CD14-positive monocyte (primary cell): ENCODE data around the gene SHROOM2. TPM values are rescaled to one million over a fixed set of nuclear protein-coding genes. Genes with fewer than 3 reads are reported as not detected.

Source experiments
- DNase-seq, 3 donors: peaks; one replicate each; pipeline ENCODE4 v3.0.0-alpha.2; 2011 to 2022
- H2AFZ ChIP-seq: 2 replicates; pipeline ENCODE4 v1.6.0; 2012; ENCODE audit warnings: mild to moderate bottlenecking, low read depth, low read length, inconsistent platforms; ENCODE audit not compliant: insufficient read depth, poor library complexity, severe bottlenecking
- H3K27ac ChIP-seq, 2 donors: 1 replicate in 1 of 2; 2 replicates in 1 of 2; pipeline ENCODE4 v1.5.1; 2012 to 2013; ENCODE audit warnings: low read length in 2 of 2, control low read depth in 1 of 2, inconsistent platforms in 1 of 2, low read depth in 1 of 2, mild to moderate bottlenecking in 1 of 2
- H3K27me3 ChIP-seq, 2 donors: one replicate each; pipeline versions ENCODE4 v1.6.0 to v1.6.1; 2011 to 2013; ENCODE audit warnings: low read length in 2 of 2; ENCODE audit not compliant: control insufficient read depth in 2 of 2, insufficient read depth in 2 of 2
- H3K36me3 ChIP-seq, 2 donors: replicated peaks in 1 of 2; 1 replicate in 1 of 2; 2 replicates in 1 of 2; pipeline versions ENCODE4 v1.5.1 to v1.6.1; 2012 to 2013; ENCODE audit warnings: low read length in 2 of 2, control low read depth in 1 of 2, inconsistent platforms in 1 of 2, mild to moderate bottlenecking in 1 of 2; ENCODE audit not compliant: insufficient read depth in 2 of 2, control insufficient read depth in 1 of 2
- H3K4me1 ChIP-seq, 2 donors: 1 replicate in 1 of 2; 2 replicates in 1 of 2; pipeline versions ENCODE4 v1.5.1 to v1.6.1; 2012 to 2013; ENCODE audit warnings: low read length in 2 of 2, control low read depth in 1 of 2, inconsistent platforms in 1 of 2, mild to moderate bottlenecking in 1 of 2, moderate library complexity in 1 of 2; ENCODE audit not compliant: insufficient read depth in 2 of 2, control insufficient read depth in 1 of 2
- H3K4me2 ChIP-seq: replicated peaks from 2 replicates; pipeline ENCODE3; 2012; ENCODE audit warnings: low read length, moderate library complexity, mild to moderate bottlenecking; ENCODE audit not compliant: poor library complexity, severe bottlenecking; ENCODE audit errors: extremely low read depth
- H3K4me3 ChIP-seq, 3 experiments: fragments of 200-600 bp in 1 of 3; sonication (generic) in 1 of 3; replicated peaks in 1 of 3; 1 replicate in 2 of 3; 2 replicates in 1 of 3; pipeline ENCODE4 v1.5.1; 2011 to 2013; ENCODE audit warnings: low read length in 3 of 3, mild to moderate bottlenecking in 3 of 3, control low read depth in 2 of 3, low read depth in 2 of 3, inconsistent platforms in 1 of 3, moderate library complexity in 1 of 3
- H3K79me2 ChIP-seq: 2 replicates; pipeline ENCODE4 v1.6.0; 2012; ENCODE audit warnings: mild to moderate bottlenecking, control low read depth, inconsistent platforms, low read length, moderate library complexity; ENCODE audit not compliant: insufficient read depth
- H3K9ac ChIP-seq: 2 replicates; pipeline ENCODE4 v1.6.0; 2017; ENCODE audit warnings: low read length, mild to moderate bottlenecking; ENCODE audit not compliant: insufficient read depth, poor library complexity, severe bottlenecking
- H3K9me3 ChIP-seq, 2 donors: replicated peaks in 1 of 2; 1 replicate in 1 of 2; 2 replicates in 1 of 2; pipeline versions ENCODE4 v1.5.1 to v1.6.1; 2012 to 2013; ENCODE audit warnings: low read length in 2 of 2, control low read depth in 1 of 2; ENCODE audit not compliant: control insufficient read depth in 1 of 2, insufficient read depth in 1 of 2
- H4K20me1 ChIP-seq: 2 replicates; pipeline ENCODE4 v1.6.0; 2012; ENCODE audit warnings: mild to moderate bottlenecking, low read length, control low read depth, moderate library complexity; ENCODE audit not compliant: insufficient read depth
- H3K27ac Mint-ChIP-seq, 7 donors: one replicate each; pipeline ENCODE4 v1.8.0; 2020; ENCODE audit warnings: mild to moderate bottlenecking in 7 of 7, mixed read lengths in 7 of 7, moderate library complexity in 6 of 7, inconsistent platforms in 2 of 7
- H3K27me3 Mint-ChIP-seq, 3 donors: one replicate each; pipeline ENCODE4 v1.8.0; 2021 to 2022; ENCODE audit warnings: low read depth in 3 of 3, mild to moderate bottlenecking in 3 of 3, mixed read lengths in 3 of 3, moderate library complexity in 3 of 3, inconsistent platforms in 1 of 3
- H3K36me3 Mint-ChIP-seq, 2 donors: one replicate each; pipeline ENCODE4 v1.8.0; 2020; ENCODE audit warnings: mixed read lengths in 2 of 2, inconsistent platforms in 1 of 2, mild to moderate bottlenecking in 1 of 2
- H3K4me1 Mint-ChIP-seq: one replicate; pipeline ENCODE4 v1.8.0; 2020; ENCODE audit warnings: mild to moderate bottlenecking, mixed read lengths
- H3K4me3 Mint-ChIP-seq, 2 donors: one replicate each; pipeline ENCODE4 v1.8.0; 2020; ENCODE audit warnings: mild to moderate bottlenecking in 2 of 2, mixed read lengths in 2 of 2, moderate library complexity in 1 of 2
- H3K9me3 Mint-ChIP-seq, 7 donors: one replicate each; pipeline ENCODE4 v1.8.0; 2020 to 2022; ENCODE audit warnings: mixed read lengths in 7 of 7, mild to moderate bottlenecking in 6 of 7, moderate library complexity in 6 of 7, inconsistent platforms in 2 of 7
- CTCF ChIP-seq: fragments of 200-600 bp; IDR thresholded peaks from one replicate; pipeline ENCODE4 v1.8.0; 2022; ENCODE audit warnings: antibody characterized with exemption, mild to moderate bottlenecking
- WGBS: methylation state at CpG from one replicate; pipeline ENCODE4 v1.1.5; 2013; ENCODE audit warnings: missing lambda C conversion rate; ENCODE audit not compliant: insufficient coverage; 5-methylcytosine and 5-hydroxymethylcytosine counted together
- intact Hi-C, 2 donors: fragments of 100-400 bp; cut with micrococcal nuclease; formaldehyde crosslinking; loops; one replicate each; pipeline versions ENCODE4 v1.15.0 to v1.15.1; 2023
- polyA plus RNA-seq, 3 donors: library from polyadenylated mRNA; depleted of rRNA in 1 of 3; unstranded in 2 of 3; stranded (reverse) in 1 of 3; fragments of 300-500 nt in 2 of 3; fragments of >200 nt in 1 of 3; fragmentation: Illumina TruSeq in 2 of 3; gene quantifications; 1 replicate in 2 of 3; 2 replicates in 1 of 3; pipeline ENCODE4 v1.2.3, GENCODE V29; 2012 to 2021

Gene SHROOM2
- polyA plus RNA-seq, 3 donors: not detected

- Histone ChIP-seq H3K36me3 (no peaks in the 10 kb centered on the region), H3K9ac (no peak overlapping the region), H3K9me3 (no peaks in the 10 kb centered on the region), H3K4me3 (no peak overlapping the region), H3K27me3 (no peaks in the 10 kb centered on the region), H2AFZ (no peak overlapping the region), H3K27ac (no peak overlapping the region), H3K4me2 (no peak overlapping the region), H4K20me1 (no peaks in the 10 kb centered on the region), H3K4me1 (no peaks in the 10 kb centered on the region), H3K79me2 (no peaks in the 10 kb centered on the region)
- H3K4me3 Mint-ChIP-seq: no peak overlapping the region
- intact Hi-C loops: no loop called here
- peaks cover 0 to 7% (median 0%) of the 10 kb centered on the region in 7 donors for H3K9me3 Mint-ChIP-seq
- no peak for DNase-seq
- H3K36me3 Mint-ChIP-seq: no peaks in the 10 kb centered on the region
- H3K4me1 Mint-ChIP-seq: no peaks in the 10 kb centered on the region
- 47% methylated on average over 4 of the region's 6 CpGs for WGBS
- peaks cover 0 to 16% (median 3%) of the 10 kb centered on the region in 3 donors for H3K27me3 Mint-ChIP-seq
- no peak for TF ChIP-seq CTCF
- no peak overlapping the region for H3K27ac Mint-ChIP-seq
These were observed 111.5 kb downstream of the SHROOM2 start for GRCh38 chrX:9897761-9898161.

GRCh38 chrX:9899640-9900111, 113.4 kb downstream of the SHROOM2 start:
- no peaks in the 10 kb centered on the region for H3K27me3 ChIP-seq
- intact Hi-C loops: no loop called here
- no peaks in the 10 kb centered on the region for H3K9me3 ChIP-seq
- WGBS: 85% methylated on average over 8 of the region's 17 CpGs
- H3K4me2 ChIP-seq: no peak overlapping the region
- H3K36me3 Mint-ChIP-seq: no peaks in the 10 kb centered on the region
- no peak for TF ChIP-seq CTCF
- peaks cover 0 to 7% (median 0%) of the 10 kb centered on the region in 7 donors for H3K9me3 Mint-ChIP-seq
- DNase-seq: no peak
- H3K4me3 ChIP-seq: no peak overlapping the region
- H3K79me2 ChIP-seq: no peaks in the 10 kb centered on the region
- no peaks in the 10 kb centered on the region for H3K4me1 Mint-ChIP-seq
- H3K27ac ChIP-seq: no peak overlapping the region
- H3K27ac Mint-ChIP-seq: no peak overlapping the region
- H3K27me3 Mint-ChIP-seq: peaks cover 0 to 14% (median 3%) of the 10 kb centered on the region in 3 donors
- no peak overlapping the region for H3K4me3 Mint-ChIP-seq
- no peak overlapping the region for H3K9ac ChIP-seq
- no peaks in the 10 kb centered on the region for H3K4me1 ChIP-seq
- H4K20me1 ChIP-seq: no peaks in the 10 kb centered on the region
- H2AFZ ChIP-seq: no peak overlapping the region
- no peaks in the 10 kb centered on the region for H3K36me3 ChIP-seq
